Astrocyte of the cerebellum (primary cell): Measurements from ENCODE around the gene LAMB4.

Experiments used
- DNase-seq: peaks from one replicate; pipeline ENCODE4 v3.0.0-alpha.2; 2011; ENCODE audit warnings: low read depth
- H3K4me3 ChIP-seq: 2 replicates; pipeline ENCODE4 v1.5.1; 2011; ENCODE audit warnings: mild to moderate bottlenecking, low read depth, low read length, moderate library complexity
- CTCF ChIP-seq: IDR thresholded peaks from 2 replicates; pipeline ENCODE4 v1.5.1; 2012; ENCODE audit warnings: low read length, low read depth, moderate library complexity, mild to moderate bottlenecking; ENCODE audit errors: missing control alignments
- in situ Hi-C: cut with HindIII; loops from 2 replicates; pipeline ENCODE4 v1.10.0; 2017; ENCODE audit warnings: low sequenced_read_pairs

The LAMB4 gene

GRCh38 chr7:108165723-108166122 lies 35.6 kb upstream of the LAMB4 start:
- in situ Hi-C loops, result no loop called here
- no peak overlapping the region for H3K4me3 ChIP-seq
- DNase-seq, result no peak
- no peak for TF ChIP-seq CTCF

GRCh38 chr7:108164946-108165345 lies 34.8 kb upstream of the LAMB4 start:
- no peak for DNase-seq
- no peak for TF ChIP-seq CTCF
- H3K4me3 ChIP-seq, result no peak overlapping the region
- in situ Hi-C loops, result no loop called here

GRCh38 chr7:108164342-108164741 lies 34.2 kb upstream of the LAMB4 start:
- TF ChIP-seq CTCF, result no peak
- H3K4me3 ChIP-seq, result no peak overlapping the region
- in situ Hi-C loops, result no loop called here
- no peak for DNase-seq

GRCh38 chr7:108158776-108159175 lies 28.6 kb upstream of the LAMB4 start:
- no peak for TF ChIP-seq CTCF
- no peak overlapping the region for H3K4me3 ChIP-seq
- in situ Hi-C loops, result no loop called here
- DNase-seq, result no peak

- DNase-seq, result no peak
- H3K4me3 ChIP-seq, result no peak overlapping the region
- in situ Hi-C loops, result no loop called here
- no peak for TF ChIP-seq CTCF
These were observed 27.6 kb upstream of the LAMB4 start for GRCh38 chr7:108157606-108158335.

GRCh38 chr7:108156897-108157605 lies 26.9 kb upstream of the LAMB4 start:
- TF ChIP-seq CTCF, result no peak
- in situ Hi-C loops, result no loop called here

More at GRCh38 chr7:108156897-108157605, 26.9 kb upstream of the LAMB4 start:
- DNase-seq, result no peak
- no peak overlapping the region for H3K4me3 ChIP-seq
